Ectodermal cell (in vitro differentiated cells): Measurements from ENCODE around the gene OBSCN.

Experiments
- H3K27ac ChIP-seq: 2 replicates; pipeline ENCODE4 v1.7.0; 2013; ENCODE audit warnings: mild to moderate bottlenecking, low read depth, low read length; ENCODE audit not compliant: insufficient read depth, poor library complexity, severe bottlenecking
- H3K27me3 ChIP-seq: 2 replicates; pipeline ENCODE4 v1.7.0; 2013; ENCODE audit warnings: mild to moderate bottlenecking, low read length; ENCODE audit not compliant: insufficient read depth, control insufficient read depth, poor library complexity, severe bottlenecking
- H3K36me3 ChIP-seq: one replicate; pipeline ENCODE4 v1.7.0; 2013; ENCODE audit warnings: low read length; ENCODE audit not compliant: control insufficient read depth, insufficient read depth
- H3K4me1 ChIP-seq: one replicate; pipeline ENCODE4 v1.7.0; 2013; ENCODE audit warnings: low read length; ENCODE audit not compliant: control insufficient read depth, insufficient read depth
- H3K4me3 ChIP-seq: 2 replicates; pipeline ENCODE4 v1.7.0; 2013; ENCODE audit warnings: low read depth, low read length, control low read depth; ENCODE audit not compliant: insufficient read depth
- H3K9me3 ChIP-seq: 2 replicates; pipeline ENCODE4 v1.7.0; 2013; ENCODE audit warnings: mild to moderate bottlenecking, low read length, moderate library complexity; ENCODE audit not compliant: control insufficient read depth
- WGBS, 2 experiments: methylation state at CpG; one replicate each; pipeline ENCODE4 v1.1.7; 2013; ENCODE audit warnings: missing lambda C conversion rate in 2 of 2; 5-methylcytosine and 5-hydroxymethylcytosine counted together

OBSCN gene

DNA sequence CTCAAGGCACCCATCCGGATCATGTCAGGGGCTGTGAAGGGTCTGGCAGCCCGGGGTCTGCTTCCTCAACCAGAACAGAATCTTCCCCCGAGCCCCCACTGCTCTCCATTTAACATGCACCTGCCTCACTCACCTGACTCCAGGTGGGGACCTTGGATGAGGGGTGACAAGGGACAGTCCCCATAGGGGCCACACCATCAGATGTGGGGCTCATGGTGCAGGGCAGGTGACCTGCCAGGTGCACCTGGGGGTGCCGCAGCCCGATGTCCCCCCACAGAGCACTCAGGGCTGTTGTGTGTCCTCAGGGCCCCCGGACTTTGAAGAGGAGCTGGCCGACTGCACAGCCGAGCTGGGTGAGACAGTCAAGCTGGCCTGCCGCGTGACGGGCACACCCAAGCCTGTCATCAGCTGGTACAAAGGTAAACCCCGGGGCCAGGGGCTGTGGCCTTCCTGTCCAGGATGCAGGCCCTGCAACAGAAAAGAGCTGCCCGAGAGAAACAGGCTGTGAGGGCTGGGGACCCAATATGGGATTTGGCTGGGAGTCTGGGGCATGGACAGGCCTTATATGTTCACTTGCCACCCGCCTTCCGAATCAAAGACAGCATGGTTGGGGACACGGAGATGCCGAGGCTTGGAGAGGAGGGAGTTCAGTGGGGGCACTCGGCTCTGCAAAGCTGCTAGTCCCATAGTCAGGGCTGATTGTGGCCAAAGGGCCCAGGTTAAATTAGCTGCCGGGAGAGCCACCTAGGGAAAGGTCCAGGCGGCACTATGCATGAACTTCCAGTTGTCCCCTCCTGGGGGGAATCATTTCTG lies 134.2 kb downstream of the OBSCN start:
- Histone ChIP-seq H3K36me3 (peaks cover 9% of the 10 kb centered on the region), H3K9me3 (no peaks in the 10 kb centered on the region), H3K27me3 (no peaks in the 10 kb centered on the region), H3K4me1 (no peaks in the 10 kb centered on the region), H3K27ac (no peak overlapping the region), H3K4me3 (no peak overlapping the region)
- WGBS, 2 experiments, result 94 to 96% methylated on average over 20 of the region's 20 CpGs

DNA sequence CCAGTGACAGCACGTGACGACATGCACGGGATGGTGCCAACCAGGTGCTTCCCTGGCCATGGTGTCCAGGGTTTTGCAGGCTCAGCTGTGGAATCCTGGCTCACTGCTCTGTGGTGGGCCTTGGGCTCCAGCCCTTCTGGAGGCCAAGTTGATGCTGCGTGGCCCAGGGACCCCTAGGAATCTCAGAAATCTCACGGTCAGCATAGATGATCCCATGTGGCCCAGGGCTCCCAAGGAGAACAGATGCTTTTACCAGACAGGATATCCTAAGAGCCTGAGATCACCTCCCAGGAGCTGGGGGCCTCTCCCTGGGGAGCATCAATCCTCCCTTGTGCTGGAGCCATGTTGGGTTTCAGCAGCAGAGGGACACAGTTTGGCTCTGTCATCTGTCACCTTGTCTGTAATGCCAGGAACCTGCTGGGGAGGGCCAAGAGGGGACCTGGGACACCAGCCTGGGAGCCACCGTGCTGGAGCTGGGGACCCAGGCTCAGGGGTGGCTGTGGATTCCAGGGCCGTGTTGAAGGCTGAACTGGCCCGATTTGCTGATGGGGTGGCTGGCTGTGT lies 134.9 kb downstream of the OBSCN start:
- Histone ChIP-seq H3K4me1 (no peaks in the 10 kb centered on the region), H3K27ac (no peak overlapping the region), H3K4me3 (no peak overlapping the region), H3K27me3 (no peaks in the 10 kb centered on the region), H3K9me3 (no peaks in the 10 kb centered on the region), H3K36me3 (peaks cover 9% of the 10 kb centered on the region)
- WGBS, 2 experiments, result 94 to 96% methylated on average over 8 of the region's 8 CpGs

DNA sequence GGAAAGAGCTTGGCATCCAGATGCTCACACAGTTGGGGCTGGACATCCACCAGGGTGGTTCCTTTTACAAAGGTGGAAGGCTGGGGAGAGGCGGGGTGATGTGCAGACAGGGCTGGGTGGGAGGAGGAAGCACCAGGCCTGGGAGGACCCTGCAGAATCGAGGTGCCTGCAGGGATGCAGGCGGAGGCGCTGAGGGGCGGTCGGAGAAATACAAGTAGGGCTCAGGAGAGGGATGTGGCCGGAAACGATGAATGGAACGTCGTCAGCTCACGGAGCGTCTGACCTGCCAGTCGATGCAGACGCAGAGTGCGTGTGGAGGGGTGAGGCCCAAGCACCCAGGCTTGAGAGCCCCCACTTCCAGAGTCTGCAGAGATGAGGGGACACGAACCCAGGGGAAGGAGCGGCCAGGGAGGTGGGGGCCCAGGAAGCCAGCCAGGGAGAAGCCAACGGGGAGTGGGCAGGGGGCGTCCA lies 135.4 kb downstream of the OBSCN start:
- H3K27me3 ChIP-seq, result no peaks in the 10 kb centered on the region
- H3K36me3 ChIP-seq, result peaks cover 9% of the 10 kb centered on the region
- H3K4me1 ChIP-seq, result no peaks in the 10 kb centered on the region
- 95 to 96% methylated on average over 19 of the region's 19 CpGs for WGBS, 2 experiments
- H3K9me3 ChIP-seq, result no peaks in the 10 kb centered on the region
- no peak overlapping the region for H3K27ac ChIP-seq
- no peak overlapping the region for H3K4me3 ChIP-seq

DNA sequence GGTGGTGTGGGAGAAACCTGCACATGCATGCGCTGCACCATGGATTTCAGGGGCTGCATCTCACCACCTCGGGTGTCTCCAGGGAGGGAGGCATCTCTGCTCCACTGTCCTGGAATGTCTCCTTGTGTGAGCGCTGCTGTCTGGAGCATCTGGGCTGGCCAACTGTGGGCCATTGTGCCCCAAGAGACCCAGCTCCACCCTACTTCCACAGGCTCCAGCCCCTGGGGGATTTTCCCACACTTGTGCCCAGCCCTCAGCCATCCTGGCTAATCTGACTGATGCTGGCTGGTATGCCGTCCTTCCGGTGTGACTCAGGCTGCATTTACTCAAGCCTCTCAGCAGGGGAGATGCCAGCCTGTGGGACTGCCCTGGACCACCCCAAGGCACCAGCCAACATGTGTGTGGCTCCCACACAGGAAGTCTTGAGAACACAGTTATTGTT lies 136.8 kb downstream of the OBSCN start:
- Histone ChIP-seq H3K36me3 (peaks cover 4% of the 10 kb centered on the region), H3K4me3 (no peak overlapping the region), H3K9me3 (no peaks in the 10 kb centered on the region), H3K27me3 (no peaks in the 10 kb centered on the region), H3K4me1 (no peaks in the 10 kb centered on the region), H3K27ac (no peak overlapping the region)
- 94 to 95% methylated on average over 5 of the region's 5 CpGs for WGBS, 2 experiments

DNA sequence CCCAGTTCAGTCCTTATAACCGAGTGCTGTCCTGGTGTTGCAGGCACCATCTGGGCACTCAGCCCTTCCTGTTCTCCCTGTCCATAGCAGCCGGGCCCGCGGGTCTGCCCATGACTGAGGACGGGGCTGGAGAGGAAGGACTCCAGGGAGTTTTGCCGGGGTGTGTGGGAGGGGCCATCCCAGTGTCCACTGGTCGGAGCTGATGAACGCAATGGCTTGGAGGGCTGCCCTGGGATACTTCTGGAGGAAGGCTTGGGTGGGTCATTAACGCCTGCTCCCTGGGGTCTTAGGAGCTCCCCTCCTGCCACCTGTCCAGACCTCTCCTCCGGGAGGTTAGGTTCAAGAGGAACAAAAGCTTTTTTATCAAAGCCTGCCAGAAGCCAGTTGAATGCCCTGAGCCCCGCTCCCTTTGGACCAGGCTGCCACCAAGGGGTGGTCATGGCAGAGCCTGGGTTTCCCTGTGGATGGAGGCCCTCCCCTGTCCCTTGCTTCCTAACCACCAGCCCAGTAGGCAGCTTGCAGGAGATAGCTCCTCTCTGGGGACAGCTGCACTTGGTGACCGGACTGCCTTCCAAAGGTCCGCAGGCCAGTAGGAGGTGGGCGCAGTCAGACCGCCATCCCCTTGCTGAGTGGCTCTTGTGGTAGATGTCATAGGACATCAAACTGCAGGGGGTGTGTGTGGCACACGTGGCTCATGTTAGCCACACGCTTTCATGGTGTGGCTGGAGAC lies 137.5 kb downstream of the OBSCN start:
- H3K4me3 ChIP-seq, result no peak overlapping the region
- H3K27ac ChIP-seq, result no peak overlapping the region
- 93 to 94% methylated on average over 17 of the region's 17 CpGs for WGBS, 2 experiments
- H3K4me1 ChIP-seq, result no peaks in the 10 kb centered on the region
- no peaks in the 10 kb centered on the region for H3K27me3 ChIP-seq
- H3K36me3 ChIP-seq, result peaks cover 2% of the 10 kb centered on the region
- H3K9me3 ChIP-seq, result no peaks in the 10 kb centered on the region

DNA sequence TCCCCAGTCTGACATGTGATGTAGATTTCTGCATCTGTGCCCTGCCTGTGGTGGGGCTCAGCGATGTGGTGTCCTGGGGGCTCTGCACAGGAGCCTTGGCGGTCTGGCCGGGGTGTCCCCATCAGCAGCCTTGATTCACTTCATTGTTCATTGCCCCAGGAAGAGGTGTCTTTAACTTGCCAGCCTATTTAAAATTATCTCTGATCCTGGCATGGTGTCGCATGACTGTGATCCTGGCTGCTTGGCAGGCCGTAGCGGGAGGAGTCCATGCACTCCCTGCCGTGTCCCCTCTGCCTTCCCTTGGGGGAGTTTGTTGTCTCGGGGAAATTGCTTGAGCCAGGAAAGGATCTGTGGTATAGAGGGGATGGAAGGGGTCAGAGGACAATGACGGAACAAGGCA lies 138.9 kb downstream of the OBSCN start:
- no peaks in the 10 kb centered on the region for H3K4me1 ChIP-seq
- H3K27ac ChIP-seq, result no peak overlapping the region
- H3K4me3 ChIP-seq, result no peak overlapping the region
- no peaks in the 10 kb centered on the region for H3K36me3 ChIP-seq
- no peaks in the 10 kb centered on the region for H3K27me3 ChIP-seq
- no peaks in the 10 kb centered on the region for H3K9me3 ChIP-seq
- 76 to 81% methylated on average over 9 of the region's 9 CpGs for WGBS, 2 experiments

DNA sequence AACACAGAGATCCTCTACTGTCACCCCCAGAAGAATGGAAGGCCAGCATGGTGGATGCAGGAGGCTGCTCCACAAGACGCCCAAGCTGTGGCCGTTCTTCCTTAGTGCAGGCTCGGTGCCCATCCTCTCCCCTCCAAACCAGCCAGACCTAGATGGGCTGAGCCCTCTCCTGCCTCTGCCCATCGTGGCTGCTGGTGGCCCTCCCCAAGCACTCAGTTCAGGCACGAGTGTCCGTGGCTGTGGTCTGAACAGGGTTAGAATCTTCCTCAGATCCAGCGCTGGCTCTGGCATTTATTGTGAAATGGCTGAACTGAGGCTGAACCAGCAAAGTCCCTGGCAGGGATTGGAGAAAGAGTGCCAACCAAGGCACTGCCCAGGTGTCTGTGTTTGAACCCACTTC lies 139.3 kb downstream of the OBSCN start:
- Histone ChIP-seq H3K4me1 (no peaks in the 10 kb centered on the region), H3K27ac (no peak overlapping the region), H3K27me3 (no peaks in the 10 kb centered on the region), H3K4me3 (no peak overlapping the region), H3K36me3 (no peaks in the 10 kb centered on the region), H3K9me3 (no peaks in the 10 kb centered on the region)
- WGBS, 2 experiments, result 88 to 89% methylated on average over 7 of the region's 7 CpGs

DNA sequence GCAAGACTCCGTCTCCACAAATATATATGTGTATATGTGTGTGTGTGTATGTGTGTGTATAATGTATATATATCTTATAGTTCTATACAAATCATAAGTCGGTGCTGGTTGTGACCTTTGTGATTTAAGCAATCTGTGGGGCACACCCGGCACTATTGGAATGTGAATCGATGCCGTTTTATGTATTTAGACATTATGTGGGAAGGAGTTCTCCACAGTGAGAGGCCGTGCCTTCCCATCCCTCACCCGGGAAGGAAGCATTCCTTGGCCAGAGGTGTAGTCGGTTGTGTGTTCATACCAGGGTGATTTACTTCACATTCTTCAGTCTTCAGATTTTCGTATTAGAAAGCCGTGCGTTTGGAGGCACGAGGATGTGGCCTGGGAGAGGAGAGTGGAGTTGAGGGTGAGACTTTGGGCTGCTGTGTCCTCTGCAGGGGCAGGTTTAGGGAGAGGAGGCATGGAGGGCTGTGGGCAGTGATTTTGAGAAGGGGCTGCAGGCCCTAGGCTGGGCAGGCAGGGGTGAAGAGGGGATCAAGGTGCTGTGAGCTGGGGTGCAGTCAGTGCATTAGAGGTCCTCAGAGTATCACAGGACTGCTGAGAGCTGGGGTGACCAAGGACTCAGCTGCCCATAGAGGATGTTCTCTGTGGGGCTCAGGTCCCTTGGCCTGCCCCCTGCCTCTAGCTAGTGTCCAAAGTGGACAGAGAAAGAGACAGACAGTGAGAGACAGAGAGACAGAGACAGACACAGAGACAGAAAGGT lies 141.0 kb downstream of the OBSCN start:
- Histone ChIP-seq H3K27ac (no peak overlapping the region), H3K27me3 (no peaks in the 10 kb centered on the region), H3K9me3 (no peaks in the 10 kb centered on the region), H3K36me3 (no peaks in the 10 kb centered on the region), H3K4me1 (no peaks in the 10 kb centered on the region), H3K4me3 (no peak overlapping the region)
- WGBS, 2 experiments, result 86 to 87% methylated on average over 11 to 12 of the region's 12 CpGs

DNA sequence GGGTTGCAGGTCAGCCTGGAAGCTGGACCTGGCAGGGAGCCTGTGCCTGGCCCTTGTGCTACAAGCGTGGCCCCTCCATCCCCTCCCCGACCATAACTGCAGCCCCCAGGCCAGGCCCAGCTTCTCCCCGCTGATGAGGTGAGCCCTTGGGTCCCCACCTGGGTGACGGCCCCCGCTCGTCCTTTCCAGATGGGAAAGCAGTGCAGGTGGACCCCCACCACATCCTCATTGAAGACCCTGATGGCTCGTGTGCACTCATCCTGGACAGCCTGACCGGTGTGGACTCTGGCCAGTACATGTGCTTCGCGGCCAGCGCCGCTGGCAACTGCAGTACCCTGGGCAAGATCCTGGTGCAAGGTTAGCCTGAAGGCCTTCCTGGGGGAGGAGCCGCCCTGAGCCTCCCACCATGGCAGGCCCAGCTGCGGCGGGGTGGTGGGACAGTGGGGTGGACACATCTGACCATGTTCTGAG lies 141.9 kb downstream of the OBSCN start:
- no peaks in the 10 kb centered on the region for H3K36me3 ChIP-seq
- H3K9me3 ChIP-seq, result no peaks in the 10 kb centered on the region
- no peak overlapping the region for H3K4me3 ChIP-seq
- no peak overlapping the region for H3K27ac ChIP-seq
- no peaks in the 10 kb centered on the region for H3K4me1 ChIP-seq
- WGBS, 2 experiments, result 95 to 96% methylated on average over 15 of the region's 15 CpGs
- no peaks in the 10 kb centered on the region for H3K27me3 ChIP-seq
